Mesothelial cell of epicardium (in vitro differentiated cells): ENCODE results near the gene JPT2. TPM values are rescaled to one million over a fixed set of nuclear protein-coding genes. Genes with fewer than 3 reads are reported as not detected.

Experiments used
- DNase-seq, 2 experiments: peaks; one replicate each; pipeline ENCODE4 v3.0.0; 2021; ENCODE audit warnings: low spot score in 2 of 2; ENCODE audit not compliant: unreplicated experiment in 2 of 2
- H3K27ac Mint-ChIP-seq: 2 replicates; pipeline ENCODE4 v1.8.0; 2021; ENCODE audit warnings: mixed read lengths
- H3K27me3 Mint-ChIP-seq: 2 replicates; pipeline ENCODE4 v1.8.0; 2021; ENCODE audit warnings: low read depth, mixed read lengths
- H3K36me3 Mint-ChIP-seq: 2 replicates; pipeline ENCODE4 v1.8.0; 2021; ENCODE audit warnings: mixed read lengths
- H3K4me1 Mint-ChIP-seq: 2 replicates; pipeline ENCODE4 v1.8.0; 2021; ENCODE audit warnings: mixed read lengths
- H3K4me3 Mint-ChIP-seq: 2 replicates; pipeline ENCODE4 v1.8.0; 2021; ENCODE audit warnings: mild to moderate bottlenecking, moderate library complexity, mixed read lengths
- H3K9me3 Mint-ChIP-seq: 2 replicates; pipeline ENCODE4 v1.8.0; 2021; ENCODE audit warnings: mixed read lengths
- CTCF ChIP-seq: fragments of 200-600 bp; sonication (generic); IDR thresholded peaks from one replicate; pipeline ENCODE4 v1.5.0; 2021; ENCODE audit warnings: antibody characterized with exemption; ENCODE audit not compliant: unreplicated experiment
- total RNA-seq: library from RNA; stranded (reverse); gene quantifications from 3 replicates; pipeline ENCODE4 v1.2.1, GENCODE V29; 2021

The JPT2 gene
- total RNA-seq, 1 donor from 2014 or later: 72.9 TPM

GRCh38 chr16:1665829-1666228, 12.2 kb upstream of the JPT2 start:
- Mint-ChIP-seq H3K4me1 (no peaks in the 10 kb centered on the region), H3K4me3 (no peak overlapping the region), H3K27ac (no peak overlapping the region), H3K36me3 (peaks cover 40% of the 10 kb centered on the region), H3K27me3 (no peaks in the 10 kb centered on the region), H3K9me3 (no peaks in the 10 kb centered on the region)
- no peak for DNase-seq
- TF ChIP-seq CTCF: no peak

- H3K4me3 Mint-ChIP-seq: no peak overlapping the region
- H3K36me3 Mint-ChIP-seq: peaks cover 41% of the 10 kb centered on the region
- H3K27ac Mint-ChIP-seq: no peak overlapping the region
- H3K27me3 Mint-ChIP-seq: no peaks in the 10 kb centered on the region
- no peak for DNase-seq
- no peak for TF ChIP-seq CTCF
- no peaks in the 10 kb centered on the region for H3K9me3 Mint-ChIP-seq
- no peaks in the 10 kb centered on the region for H3K4me1 Mint-ChIP-seq
Measured at GRCh38 chr16:1666316-1666715, 11.8 kb upstream of the JPT2 start.

- no peak for DNase-seq
- H3K27ac Mint-ChIP-seq: no peak overlapping the region
- no peak for TF ChIP-seq CTCF
- H3K9me3 Mint-ChIP-seq: no peaks in the 10 kb centered on the region
- H3K27me3 Mint-ChIP-seq: no peaks in the 10 kb centered on the region
- no peaks in the 10 kb centered on the region for H3K4me1 Mint-ChIP-seq
- peaks cover 42% of the 10 kb centered on the region for H3K36me3 Mint-ChIP-seq
- H3K4me3 Mint-ChIP-seq: no peak overlapping the region
Measured at GRCh38 chr16:1667271-1667670, 10.8 kb upstream of the JPT2 start.

- TF ChIP-seq CTCF: no peak
- DNase-seq: no peak
- H3K4me1 Mint-ChIP-seq: no peaks in the 10 kb centered on the region
- peaks cover 40% of the 10 kb centered on the region for H3K36me3 Mint-ChIP-seq
- no peak overlapping the region for H3K27ac Mint-ChIP-seq
- H3K4me3 Mint-ChIP-seq: no peak overlapping the region
- H3K27me3 Mint-ChIP-seq: no peaks in the 10 kb centered on the region
- no peaks in the 10 kb centered on the region for H3K9me3 Mint-ChIP-seq
Measured at GRCh38 chr16:1667916-1668315, 10.2 kb upstream of the JPT2 start.

- no peak for TF ChIP-seq CTCF
- Mint-ChIP-seq H3K27ac (no peak overlapping the region), H3K9me3 (no peaks in the 10 kb centered on the region)
Measured at GRCh38 chr16:1668612-1669319, 9.3 kb upstream of the JPT2 start.

More at GRCh38 chr16:1668612-1669319, 9.3 kb upstream of the JPT2 start:
- H3K36me3 Mint-ChIP-seq: peaks cover 40% of the 10 kb centered on the region
- no peak overlapping the region for H3K4me3 Mint-ChIP-seq
- H3K27me3 Mint-ChIP-seq: no peaks in the 10 kb centered on the region
- DNase-seq: no peak
- H3K4me1 Mint-ChIP-seq: no peaks in the 10 kb centered on the region
